BE2C (cell line): ENCODE measurements around the gene TRIM7.

Experiments used
- DNase-seq: peaks from one replicate; pipeline ENCODE4 v3.0.0-alpha.2; 2020
- H3K27me3 ChIP-seq: fragments of 250-450 bp; sonication (Bioruptor Pico); 2 replicates; pipeline ENCODE4 v1.5.1; 2020; ENCODE audit warnings: mild to moderate bottlenecking
- H3K36me3 ChIP-seq: fragments of 250-450 bp; sonication (Bioruptor Pico); 2 replicates; pipeline ENCODE4 v1.5.1; 2020; ENCODE audit warnings: mild to moderate bottlenecking
- H3K4me1 ChIP-seq: fragments of 250-450 bp; sonication (Bioruptor Pico); 2 replicates; pipeline ENCODE4 v1.5.1; 2020
- H3K4me3 ChIP-seq: 2 replicates; pipeline ENCODE4 v1.5.1; 2011; ENCODE audit warnings: low read depth, low read length
- H3K9me3 ChIP-seq: fragments of 250-450 bp; sonication (Bioruptor Pico); 2 replicates; pipeline ENCODE4 v1.5.1; 2020
- CTCF ChIP-seq: IDR thresholded peaks from 2 replicates; pipeline ENCODE4 v1.5.1; 2012; ENCODE audit warnings: mild to moderate bottlenecking, low read depth, low read length

The TRIM7 gene

GRCh38 chr5:181159286-181160151 is 45.5 kb downstream of the TRIM7 start:
- peak; percentile 91 for DNase-seq
- no peak overlapping the region for H3K4me3 ChIP-seq
- peak; percentile 92 for TF ChIP-seq CTCF

GRCh38 chr5:181158869-181159268 is 46.1 kb downstream of the TRIM7 start:
- no peak overlapping the region for H3K4me3 ChIP-seq

More at GRCh38 chr5:181159286-181160151, 45.5 kb downstream of the TRIM7 start:
- Histone ChIP-seq H3K9me3 (peaks cover 3% of the 10 kb centered on the region; the same call in 1 of the 2 replicates), H3K4me1 (peaks cover 10% of the 10 kb centered on the region), H3K27me3 (peaks cover 5% of the 10 kb centered on the region), H3K36me3 (no peaks in the 10 kb centered on the region)

GRCh38 chr5:181156758-181157157 is 48.2 kb downstream of the TRIM7 start:
- Histone ChIP-seq H3K4me3 (no peak overlapping the region), H3K9me3 (peaks cover 3% of the 10 kb centered on the region; the same call in 1 of the 2 replicates), H3K4me1 (peaks cover 10% of the 10 kb centered on the region), H3K36me3 (no peaks in the 10 kb centered on the region), H3K27me3 (peaks cover 5% of the 10 kb centered on the region)
- TF ChIP-seq CTCF: no peak
- DNase-seq: no peak

More at GRCh38 chr5:181158869-181159268, 46.1 kb downstream of the TRIM7 start:
- H3K36me3 ChIP-seq: no peaks in the 10 kb centered on the region
- TF ChIP-seq CTCF: no peak
- peaks cover 10% of the 10 kb centered on the region for H3K4me1 ChIP-seq
- peaks cover 5% of the 10 kb centered on the region for H3K27me3 ChIP-seq
- DNase-seq: no peak
- H3K9me3 ChIP-seq: peaks cover 3% of the 10 kb centered on the region; the same call in 1 of the 2 replicates

- Histone ChIP-seq H3K36me3 (no peaks in the 10 kb centered on the region), H3K4me3 (no peak overlapping the region), H3K9me3 (no peaks in the 10 kb centered on the region), H3K4me1 (no peaks in the 10 kb centered on the region), H3K27me3 (peaks cover 5% of the 10 kb centered on the region)
- DNase-seq: no peak
- TF ChIP-seq CTCF: no peak
These were observed 51.2 kb downstream of the TRIM7 start for GRCh38 chr5:181153814-181154213.

- TF ChIP-seq CTCF: no peak
- Histone ChIP-seq H3K9me3 (no peaks in the 10 kb centered on the region), H3K4me3 (no peak overlapping the region), H3K36me3 (no peaks in the 10 kb centered on the region), H3K27me3 (peaks cover 5% of the 10 kb centered on the region), H3K4me1 (no peaks in the 10 kb centered on the region)
- DNase-seq: no peak
These were observed 52.6 kb downstream of the TRIM7 start for GRCh38 chr5:181152406-181152805.

GRCh38 chr5:181151146-181151545 is 53.9 kb downstream of the TRIM7 start:
- no peaks in the 10 kb centered on the region for H3K36me3 ChIP-seq
- no peak overlapping the region for H3K4me3 ChIP-seq
- H3K9me3 ChIP-seq: no peaks in the 10 kb centered on the region
- H3K4me1 ChIP-seq: no peaks in the 10 kb centered on the region
- TF ChIP-seq CTCF: no peak
- no peaks in the 10 kb centered on the region for H3K27me3 ChIP-seq
- no peak for DNase-seq
